AG04449 (cell line): ENCODE data around the gene RBM10.

Source experiments
- CTCF ChIA-PET: fragments of 350-600 bp; formaldehyde crosslinking; extraction: SDS; loops from one replicate; lab custom pipeline; 2021; ENCODE audit warnings: antibody characterized with exemption; lab: Yijun Ruan, JAX
- POLR2A ChIA-PET: fragments of 400-600, 350-600 bp; formaldehyde crosslinking; extraction: SDS; loops from one replicate; lab custom pipeline; 2020; ENCODE audit warnings: antibody characterized with exemption, inconsistent platforms; lab: Yijun Ruan, JAX
- DNase-seq: peaks from one replicate; pipeline ENCODE4 v3.0.0-alpha.2; 2010; ENCODE audit warnings: low read depth, low spot score
- H3K4me3 ChIP-seq: 2 replicates; pipeline ENCODE4 v1.5.1; 2011; ENCODE audit warnings: low read depth, mild to moderate bottlenecking, control low read depth, low read length
- CTCF ChIP-seq: IDR thresholded peaks from one replicate; pipeline ENCODE4 v1.5.1; 2011; ENCODE audit warnings: mild to moderate bottlenecking, moderate library complexity, low read length, control low read depth, inconsistent platforms; ENCODE audit not compliant: insufficient read depth; ENCODE audit errors: missing control alignments

The RBM10 gene

GRCh38 chrX:47208108-47208507, 63.1 kb downstream of the RBM10 start:
- no peak for DNase-seq
- CTCF ChIA-PET, result interaction anchor here (1.4 kb wide), 1 partner anchor 177 kb away, joined by 3 read pairs; no protein-coding TSS in a partner anchor
- POLR2A ChIA-PET, result no interaction called here
- H3K4me3 ChIP-seq, result no peak overlapping the region
- no peak for TF ChIP-seq CTCF

GRCh38 chrX:47209508-47210238, 64.7 kb downstream of the RBM10 start:
- CTCF ChIA-PET, result interaction anchor here (2.1 kb wide), 1 partner anchor 9 kb away, joined by 8 read pairs; no protein-coding TSS in a partner anchor
- DNase-seq, result no peak
- H3K4me3 ChIP-seq, result no peak overlapping the region
- POLR2A ChIA-PET, result no interaction called here
- TF ChIP-seq CTCF, result no peak

- CTCF ChIA-PET, result interaction anchor here (1.3 to 2.1 kb wide), 2 partner anchors 10 to 313 kb away, joined by 4 to 8 read pairs; no protein-coding TSS in a partner anchor
- DNase-seq, result no peak
- no peak overlapping the region for H3K4me3 ChIP-seq
- no peak for TF ChIP-seq CTCF
- POLR2A ChIA-PET, result no interaction called here
Observed at GRCh38 chrX:47210661-47211425, 65.8 kb downstream of the RBM10 start.

- H3K4me3 ChIP-seq, result no peak overlapping the region
- no peak for TF ChIP-seq CTCF
- no peak for DNase-seq
- POLR2A ChIA-PET, result no interaction called here
- CTCF ChIA-PET, result no interaction called here
Observed at GRCh38 chrX:47212381-47213293, 67.6 kb downstream of the RBM10 start.

- no peak for DNase-seq
- POLR2A ChIA-PET, result no interaction called here
- no peak for TF ChIP-seq CTCF
- CTCF ChIA-PET, result interaction anchor here (1.8 kb wide), 1 partner anchor 170 kb away, joined by 7 read pairs; no protein-coding TSS in a partner anchor
- H3K4me3 ChIP-seq, result no peak overlapping the region
Observed at GRCh38 chrX:47214435-47215077, 69.5 kb downstream of the RBM10 start.
